AG09319 (cell line): ENCODE measurements around the gene PTPDC1.
A peak's percentile ranks its signal among the peaks of the same experiment; 100 is the strongest.

Experiments used
- DNase-seq: peaks from one replicate; pipeline ENCODE4 v3.0.0-alpha.2; 2010; ENCODE audit warnings: low read depth; ENCODE audit errors: extremely low read depth
- TF ChIP-seq, protein P1 (sequence below): IDR thresholded peaks from 2 replicates; pipeline ENCODE4 v1.5.1; 2011; ENCODE audit warnings: low read depth, mild to moderate bottlenecking, inconsistent platforms, low read length, moderate library complexity

The PTPDC1 gene

GRCh38 chr9:94128580-94128979, 44.3 kb downstream of the PTPDC1 start:
- DNase-seq: no peak
- TF ChIP-seq, protein P1, sequence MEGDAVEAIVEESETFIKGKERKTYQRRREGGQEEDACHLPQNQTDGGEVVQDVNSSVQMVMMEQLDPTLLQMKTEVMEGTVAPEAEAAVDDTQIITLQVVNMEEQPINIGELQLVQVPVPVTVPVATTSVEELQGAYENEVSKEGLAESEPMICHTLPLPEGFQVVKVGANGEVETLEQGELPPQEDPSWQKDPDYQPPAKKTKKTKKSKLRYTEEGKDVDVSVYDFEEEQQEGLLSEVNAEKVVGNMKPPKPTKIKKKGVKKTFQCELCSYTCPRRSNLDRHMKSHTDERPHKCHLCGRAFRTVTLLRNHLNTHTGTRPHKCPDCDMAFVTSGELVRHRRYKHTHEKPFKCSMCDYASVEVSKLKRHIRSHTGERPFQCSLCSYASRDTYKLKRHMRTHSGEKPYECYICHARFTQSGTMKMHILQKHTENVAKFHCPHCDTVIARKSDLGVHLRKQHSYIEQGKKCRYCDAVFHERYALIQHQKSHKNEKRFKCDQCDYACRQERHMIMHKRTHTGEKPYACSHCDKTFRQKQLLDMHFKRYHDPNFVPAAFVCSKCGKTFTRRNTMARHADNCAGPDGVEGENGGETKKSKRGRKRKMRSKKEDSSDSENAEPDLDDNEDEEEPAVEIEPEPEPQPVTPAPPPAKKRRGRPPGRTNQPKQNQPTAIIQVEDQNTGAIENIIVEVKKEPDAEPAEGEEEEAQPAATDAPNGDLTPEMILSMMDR: no peak

- TF ChIP-seq, protein P1: no peak
- no peak for DNase-seq
These were observed 50.4 kb downstream of the PTPDC1 start for GRCh38 chr9:94134629-94135028.

DNA sequence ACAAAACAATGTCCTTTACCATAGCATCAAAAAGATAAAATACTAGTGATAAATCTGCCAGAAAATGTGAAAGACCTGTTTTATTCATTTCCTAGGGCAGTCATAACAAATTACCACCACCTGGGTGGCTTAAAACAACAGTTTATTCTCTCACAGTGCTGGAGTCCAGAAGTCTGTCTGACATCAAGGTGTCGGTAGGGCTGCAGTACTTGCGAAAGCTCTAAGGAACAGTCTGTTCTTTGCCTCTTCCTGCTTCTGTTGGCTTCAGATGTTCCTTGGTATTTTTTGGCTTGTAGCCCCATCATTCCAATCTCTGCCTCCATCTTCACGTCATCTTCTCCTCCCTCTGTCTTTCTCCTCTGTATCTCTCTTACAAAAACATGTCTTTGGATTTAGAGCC, 51.0 kb downstream of the PTPDC1 start:
- TF ChIP-seq, protein P1: no peak
- DNase-seq: peak; percentile 34

- DNase-seq: peak; percentile 99
- TF ChIP-seq, protein P1: no peak
These were observed 55.6 kb downstream of the PTPDC1 start for GRCh38 chr9:94139672-94140417.

DNA sequence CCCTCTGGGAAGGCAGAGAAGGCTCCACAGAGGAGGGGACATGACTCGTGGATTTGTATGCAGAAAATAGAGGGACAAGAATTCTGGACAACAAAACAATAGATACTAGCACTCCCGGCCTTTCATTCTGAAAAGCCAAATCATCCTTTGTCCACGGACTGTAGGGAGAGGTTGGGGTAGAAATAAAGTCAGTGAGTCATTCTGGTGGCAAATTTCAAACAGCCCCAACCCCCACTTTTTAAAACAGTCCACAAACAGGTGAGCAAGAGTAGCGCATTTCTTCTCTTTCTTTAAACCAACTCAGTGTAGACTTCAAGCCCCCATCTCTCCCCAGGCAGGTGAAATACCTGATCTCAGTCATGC, 56.1 kb downstream of the PTPDC1 start:
- no peak for DNase-seq
- TF ChIP-seq, protein P1: no peak

- DNase-seq: no peak
- TF ChIP-seq, protein P1: no peak
These were observed 56.8 kb downstream of the PTPDC1 start for GRCh38 chr9:94140791-94141790.

- DNase-seq: no peak
- TF ChIP-seq, protein P1: no peak
These were observed 58.1 kb downstream of the PTPDC1 start for GRCh38 chr9:94142353-94142752.
